ENCODE results near the gene AGBL4.

The AGBL4 gene

GRCh38 chr1:49166031-49166430, 857.7 kb downstream of the AGBL4 start:
- no peak for DNase-seq

DNA sequence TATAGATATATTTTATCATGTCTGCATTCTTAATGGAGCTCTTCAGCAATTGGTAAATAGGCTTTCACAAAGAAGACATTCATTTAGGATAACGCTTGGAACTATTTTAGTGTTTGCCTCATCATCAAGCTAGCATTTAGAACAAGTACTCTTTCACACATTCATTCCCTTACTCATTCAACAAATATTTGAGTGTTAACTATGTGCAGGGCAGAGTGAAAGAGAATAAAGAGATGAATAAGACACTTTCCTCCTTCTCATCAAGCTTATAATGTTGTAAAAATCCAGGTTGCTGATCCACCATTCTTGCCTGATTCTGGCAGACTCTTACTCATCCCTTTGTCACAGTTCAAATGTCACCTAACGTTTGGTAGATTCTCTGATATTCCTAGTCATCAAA, 860.7 kb downstream of the AGBL4 start:
- no peak for DNase-seq

GRCh38 chr1:49160677-49161076, 863.1 kb downstream of the AGBL4 start:
- no peak for DNase-seq

DNA sequence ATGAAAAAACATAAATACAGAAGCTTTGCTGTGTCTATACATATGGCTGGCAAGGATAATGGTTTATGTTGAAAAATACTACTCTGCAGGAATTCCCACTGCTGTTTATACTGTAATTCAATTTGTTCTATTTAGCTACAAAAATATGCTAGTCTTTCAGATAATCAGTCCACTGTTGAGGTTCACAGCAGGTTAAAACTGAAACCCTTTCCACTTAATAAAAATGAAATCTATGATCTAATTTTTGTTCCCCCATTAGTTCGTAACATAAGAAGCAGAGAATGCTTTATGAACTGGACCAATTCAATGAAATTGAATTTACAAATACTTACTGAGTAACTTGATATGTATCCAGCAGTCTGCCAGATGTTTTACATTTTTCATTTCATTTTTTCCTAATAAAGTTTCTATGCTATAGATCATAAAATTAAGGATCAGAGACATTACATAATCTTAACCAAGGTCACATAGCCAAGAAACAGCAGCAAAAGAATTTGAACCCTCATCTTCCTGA, 887.0 kb downstream of the AGBL4 start:
- DNase-seq, result no peak

- DNase-seq, result no peak
Measured at GRCh38 chr1:49125746-49126145, 898.0 kb downstream of the AGBL4 start.

- no peak for DNase-seq
Measured at GRCh38 chr1:49111931-49112330, 911.8 kb downstream of the AGBL4 start.

GRCh38 chr1:49106445-49106844, 917.3 kb downstream of the AGBL4 start:
- no peak for DNase-seq

- no peak for DNase-seq
Measured at GRCh38 chr1:49104575-49104974, 919.2 kb downstream of the AGBL4 start.

GRCh38 chr1:49102752-49103151, 921.0 kb downstream of the AGBL4 start:
- DNase-seq, result no peak

- no peak for DNase-seq
Measured at GRCh38 chr1:49098866-49099265, 924.9 kb downstream of the AGBL4 start.

GRCh38 chr1:49086327-49086726, 937.4 kb downstream of the AGBL4 start:
- no peak for DNase-seq

DNA sequence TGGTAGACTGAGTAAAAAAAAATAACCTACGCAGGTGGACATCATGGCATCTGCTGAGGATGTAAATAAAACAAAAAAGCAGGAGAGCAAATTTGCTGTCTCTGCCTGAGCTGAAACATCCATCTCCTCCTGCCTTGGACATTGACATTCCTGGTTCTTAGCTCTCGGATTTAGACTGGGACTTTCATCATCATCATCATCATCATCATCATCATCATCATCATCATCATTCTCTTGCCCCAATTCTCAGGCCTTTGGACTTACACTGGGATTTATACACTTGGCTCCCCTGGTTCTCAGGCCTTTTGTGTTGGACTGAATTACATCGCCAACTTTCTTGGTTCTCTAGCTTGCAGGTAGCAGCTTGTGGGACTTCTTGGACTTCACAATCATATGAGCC, 938.7 kb downstream of the AGBL4 start:
- DNase-seq, result no peak

DNA sequence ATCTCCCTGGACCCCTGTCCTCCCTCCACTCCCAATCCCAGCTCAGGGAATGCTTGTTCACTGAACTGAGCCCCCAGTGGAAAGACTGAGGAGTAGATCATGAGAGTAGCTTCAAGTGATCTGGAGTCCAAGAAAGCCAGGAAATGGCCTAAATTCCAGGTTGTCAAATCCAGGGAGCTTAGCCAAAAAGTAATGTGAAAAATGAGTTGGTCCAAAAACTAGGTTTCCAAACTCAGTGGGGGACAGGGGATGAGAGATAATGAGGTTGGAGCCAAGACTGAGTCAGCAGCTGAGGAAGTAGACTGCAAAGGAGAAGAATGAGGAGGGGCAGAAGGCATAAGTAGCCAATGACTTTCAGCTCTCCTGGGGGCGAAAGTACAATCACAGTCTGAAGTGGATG, 963.0 kb downstream of the AGBL4 start:
- DNase-seq, result no peak

- DNase-seq, result no peak
Measured at GRCh38 chr1:49059087-49059486, 964.7 kb downstream of the AGBL4 start.

- no peak for DNase-seq
Measured at GRCh38 chr1:49052102-49052501, 971.7 kb downstream of the AGBL4 start.

- no peak for DNase-seq
Measured at GRCh38 chr1:49051647-49052046, 972.1 kb downstream of the AGBL4 start.

DNA sequence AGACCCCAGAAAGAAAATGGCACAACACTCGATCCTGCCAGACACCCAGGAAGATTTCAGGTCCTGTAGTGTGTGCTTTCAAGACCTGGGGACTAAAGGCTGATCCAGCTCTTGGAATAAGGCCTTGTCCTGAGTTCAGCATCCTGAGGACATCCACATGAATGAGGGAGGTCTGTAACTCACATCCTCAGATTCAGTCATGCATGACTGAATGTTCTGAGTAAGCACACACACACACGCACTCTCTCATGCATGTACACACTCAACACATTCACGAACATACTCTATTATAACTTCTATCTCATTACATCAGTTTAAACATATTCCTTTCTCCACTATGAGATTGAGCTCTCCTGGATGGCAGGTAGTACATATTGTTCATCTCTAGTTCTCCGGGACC, 973.7 kb downstream of the AGBL4 start:
- no peak for DNase-seq

GRCh38 chr1:49048188-49048587, 975.6 kb downstream of the AGBL4 start:
- no peak for DNase-seq

- DNase-seq, result no peak
Measured at GRCh38 chr1:49046305-49046704, 977.4 kb downstream of the AGBL4 start.

DNA sequence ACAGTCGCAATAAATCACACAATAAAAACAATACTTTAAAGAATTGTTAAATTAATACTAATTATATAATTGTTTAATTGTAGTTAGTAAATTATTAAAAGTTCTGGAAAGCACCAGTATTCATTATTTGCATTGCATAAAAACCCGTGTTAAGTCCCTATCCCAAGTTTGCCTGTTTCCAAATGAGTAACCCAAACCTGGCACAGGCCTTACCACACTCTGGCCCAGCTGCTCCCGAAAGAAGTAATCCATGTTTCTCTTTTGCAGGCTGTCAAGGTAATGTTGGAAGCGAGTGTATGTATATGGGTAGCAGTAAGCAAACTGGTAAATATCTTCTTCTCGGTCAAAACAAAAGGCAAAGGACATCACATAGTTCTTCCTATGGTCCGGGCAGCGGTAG, 978.4 kb downstream of the AGBL4 start:
- no peak for DNase-seq

DNA sequence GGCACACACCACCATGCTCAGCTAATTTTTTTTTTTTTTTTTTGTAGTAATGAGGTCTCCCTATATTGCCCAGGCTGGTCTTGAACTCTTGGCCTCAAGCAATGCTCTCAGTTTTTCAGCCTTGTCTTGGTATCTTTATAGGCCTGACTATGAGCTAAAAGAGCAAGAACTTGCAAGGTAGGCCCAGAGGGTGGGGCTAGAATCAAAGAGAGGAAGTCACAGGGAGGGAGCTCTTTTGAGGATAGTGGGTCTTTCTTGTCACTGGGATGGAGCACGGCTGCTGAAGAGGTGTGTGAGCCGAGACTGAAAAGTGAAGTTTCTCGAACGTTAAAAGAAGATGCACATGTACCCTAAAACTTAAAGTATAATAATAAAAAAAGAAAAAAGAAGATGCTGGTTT, 987.1 kb downstream of the AGBL4 start:
- DNase-seq, result no peak

GRCh38 chr1:49028396-49028795, 995.4 kb downstream of the AGBL4 start:
- no peak for DNase-seq

GRCh38 chr1:49026230-49026811, 997.4 kb downstream of the AGBL4 start:
- no peak for DNase-seq

GRCh38 chr1:49016030-49016977, 1007.5 kb downstream of the AGBL4 start:
- DNase-seq, result no peak
